Esophagus squamous epithelium (tissue), 4 donors: ENCODE measurements around the gene VPS16.

Source experiments
- CTCF ChIP-seq, 6 experiments: fragments of 450-650 bp in 4 of 6; fragments of 200-600 bp in 2 of 6; sonication (generic) in 2 of 6; IDR thresholded peaks; one replicate each; pipeline ENCODE4 v1.5.1; 2016 to 2019; ENCODE audit warnings: antibody characterized with exemption in 6 of 6, mild to moderate bottlenecking in 4 of 6, moderate library complexity in 4 of 6
- POLR2A ChIP-seq, 4 donors: fragments of 450-650 bp; IDR thresholded peaks; one replicate each; pipeline ENCODE4 v1.6.1; 2017; ENCODE audit warnings: antibody characterized with exemption in 4 of 4, mild to moderate bottlenecking in 4 of 4, moderate library complexity in 3 of 4

DNA sequence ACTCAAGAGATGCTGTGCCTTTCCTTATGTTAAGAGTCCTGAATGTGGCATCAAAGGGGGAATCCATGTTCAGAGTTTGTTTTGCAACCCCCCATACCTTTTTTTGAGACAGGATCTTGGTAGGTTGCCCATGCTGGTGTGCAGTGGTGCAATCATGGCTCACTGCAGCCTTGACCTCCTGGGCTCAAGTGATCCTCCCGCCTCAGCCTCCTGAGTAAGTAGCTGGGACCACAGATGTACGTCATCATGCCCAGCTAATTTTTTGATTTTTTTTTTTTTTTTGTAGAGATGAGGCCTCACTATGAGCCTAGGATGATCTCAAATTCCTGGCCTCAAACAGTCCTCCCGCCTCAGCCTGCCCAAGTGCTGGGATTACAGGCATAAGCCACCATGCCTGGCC lies 49.3 kb downstream of the VPS16 start:
- TF ChIP-seq CTCF (IDR thresholded peaks at IDR 0.05) (no peak), POLR2A (IDR thresholded peaks at IDR 0.05) (no peak)
